GM12873 (cell line): Measurements from ENCODE around the gene MYH11.

ENCODE experiments used
- TF ChIP-seq, protein P1 (sequence below): IDR thresholded peaks from 2 replicates; pipeline ENCODE4 v1.5.1; 2012; ENCODE audit warnings: low read depth, mild to moderate bottlenecking, moderate library complexity, low read length, control low read depth; ENCODE audit not compliant: insufficient read depth; ENCODE audit errors: missing control alignments

Gene MYH11

DNA sequence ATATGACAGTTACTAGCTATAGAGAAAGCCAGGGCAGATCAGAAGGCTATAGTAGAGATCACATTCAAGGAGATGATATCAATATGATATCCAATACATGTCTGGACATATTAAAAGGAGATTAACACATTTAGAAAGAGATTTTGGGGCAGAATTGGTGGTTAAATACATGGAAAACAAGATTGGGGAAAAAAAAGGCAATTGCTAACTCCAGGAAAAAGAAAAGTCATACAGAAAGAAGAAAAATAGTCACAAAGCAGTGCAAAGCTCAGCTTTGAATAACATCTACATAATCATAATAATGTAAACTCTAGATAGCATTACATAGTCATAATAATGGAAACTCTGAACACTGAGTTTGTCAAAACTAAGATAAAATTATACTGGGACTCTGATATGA, 40.6 kb downstream of the MYH11 start:
- TF ChIP-seq, protein P1, sequence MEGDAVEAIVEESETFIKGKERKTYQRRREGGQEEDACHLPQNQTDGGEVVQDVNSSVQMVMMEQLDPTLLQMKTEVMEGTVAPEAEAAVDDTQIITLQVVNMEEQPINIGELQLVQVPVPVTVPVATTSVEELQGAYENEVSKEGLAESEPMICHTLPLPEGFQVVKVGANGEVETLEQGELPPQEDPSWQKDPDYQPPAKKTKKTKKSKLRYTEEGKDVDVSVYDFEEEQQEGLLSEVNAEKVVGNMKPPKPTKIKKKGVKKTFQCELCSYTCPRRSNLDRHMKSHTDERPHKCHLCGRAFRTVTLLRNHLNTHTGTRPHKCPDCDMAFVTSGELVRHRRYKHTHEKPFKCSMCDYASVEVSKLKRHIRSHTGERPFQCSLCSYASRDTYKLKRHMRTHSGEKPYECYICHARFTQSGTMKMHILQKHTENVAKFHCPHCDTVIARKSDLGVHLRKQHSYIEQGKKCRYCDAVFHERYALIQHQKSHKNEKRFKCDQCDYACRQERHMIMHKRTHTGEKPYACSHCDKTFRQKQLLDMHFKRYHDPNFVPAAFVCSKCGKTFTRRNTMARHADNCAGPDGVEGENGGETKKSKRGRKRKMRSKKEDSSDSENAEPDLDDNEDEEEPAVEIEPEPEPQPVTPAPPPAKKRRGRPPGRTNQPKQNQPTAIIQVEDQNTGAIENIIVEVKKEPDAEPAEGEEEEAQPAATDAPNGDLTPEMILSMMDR: no peak

DNA sequence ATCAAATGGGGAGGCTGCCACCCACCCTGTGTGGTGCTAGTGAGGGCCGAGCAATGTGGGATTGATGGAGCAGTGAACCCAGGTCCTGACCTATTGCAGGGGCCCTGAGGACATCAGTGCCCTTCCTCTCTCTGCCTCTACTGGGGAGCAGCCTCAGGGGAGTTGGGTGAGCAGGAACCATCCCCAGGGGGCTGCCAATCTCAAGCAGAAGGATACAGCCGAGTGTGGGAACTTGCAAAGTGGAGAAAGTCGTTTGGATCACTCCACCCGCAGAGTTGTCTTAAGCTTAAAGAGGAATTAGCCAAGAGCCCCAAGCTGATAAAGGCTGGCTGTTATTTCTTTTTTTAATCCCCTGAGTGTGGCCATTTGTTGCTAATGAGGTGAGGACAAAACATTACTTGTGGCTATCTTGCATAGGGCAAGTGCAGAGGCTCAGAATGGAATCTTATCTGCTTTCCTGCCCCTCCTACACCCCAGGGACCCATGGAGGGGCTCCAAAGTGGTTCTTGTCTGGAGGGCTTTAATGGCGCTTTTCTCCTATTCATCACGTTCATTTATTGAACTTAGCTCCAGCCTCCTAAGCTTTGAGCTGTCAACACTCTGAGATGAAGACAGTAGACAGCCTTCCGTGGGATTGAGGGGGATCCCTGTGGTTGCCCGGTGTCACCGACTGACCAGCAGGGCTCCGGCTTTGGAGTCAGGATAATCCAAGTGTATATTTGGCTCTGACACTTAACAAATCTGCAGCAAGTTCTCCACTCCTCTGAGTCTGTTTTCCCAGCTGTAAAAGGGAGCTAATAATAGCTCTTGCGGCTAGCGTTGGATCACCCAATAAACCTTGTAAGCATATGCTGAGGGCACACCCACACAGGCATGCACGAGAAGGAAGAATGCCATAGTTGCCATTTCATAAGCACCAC, 45.1 kb downstream of the MYH11 start:
- TF ChIP-seq, protein P1: no peak

DNA sequence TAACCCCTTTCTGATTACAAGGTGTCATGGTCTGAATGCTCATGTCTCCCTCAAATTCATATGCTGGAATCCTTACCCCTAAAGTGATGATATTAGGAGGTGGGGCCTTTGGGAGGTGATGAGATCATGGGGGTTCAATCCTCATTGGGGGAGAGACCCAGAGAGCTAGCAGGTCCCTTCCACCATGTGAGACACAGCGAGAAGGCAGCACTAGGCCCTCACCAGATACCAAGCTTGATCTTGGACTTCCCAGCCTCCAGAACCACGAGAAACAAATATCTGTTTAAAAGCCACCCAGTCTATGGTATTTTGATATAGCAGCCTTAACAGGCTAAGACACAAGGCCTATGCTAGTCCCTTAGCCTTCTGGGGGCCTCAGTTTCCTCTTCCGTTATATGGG, 45.9 kb downstream of the MYH11 start:
- TF ChIP-seq, protein P1: no peak

DNA sequence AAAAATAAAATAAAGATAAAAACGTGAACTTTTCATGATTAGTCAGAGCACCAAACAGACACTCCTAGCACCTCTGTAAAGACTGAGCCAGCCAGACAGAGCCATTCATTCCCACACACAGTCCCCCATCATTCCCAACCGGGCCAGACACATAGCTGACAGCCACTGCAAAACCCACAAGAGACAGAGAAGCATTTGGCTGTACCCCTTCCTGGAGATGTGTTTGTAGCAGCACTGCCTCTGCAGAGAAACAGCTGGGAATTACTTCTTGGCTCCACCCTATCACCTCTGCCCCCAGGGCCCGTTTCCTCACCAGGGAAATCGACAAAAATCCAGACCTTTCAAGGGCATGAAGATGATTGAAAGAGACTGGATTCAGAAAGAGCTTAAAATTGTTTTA, 46.4 kb downstream of the MYH11 start:
- TF ChIP-seq, protein P1: no peak

DNA sequence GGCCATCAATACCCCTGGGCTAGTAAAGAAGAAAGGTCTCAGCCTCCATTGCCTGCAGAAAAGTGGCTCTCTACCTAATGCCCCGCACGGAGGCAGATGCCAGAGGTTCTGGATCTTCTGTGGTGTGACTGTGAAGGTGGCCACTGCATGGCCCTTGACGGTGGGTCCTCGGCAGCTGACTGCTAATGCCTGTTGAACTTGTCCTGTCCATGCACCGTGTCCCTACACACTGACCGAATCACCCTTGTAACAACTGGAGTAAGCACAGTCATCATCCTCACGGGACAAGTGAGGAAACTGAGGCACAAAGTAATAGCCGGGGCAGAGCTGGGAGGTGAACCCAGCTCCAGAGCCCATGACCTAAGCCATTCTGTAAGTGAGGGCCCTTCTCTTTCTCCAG, 48.8 kb downstream of the MYH11 start:
- TF ChIP-seq, protein P1: no peak

DNA sequence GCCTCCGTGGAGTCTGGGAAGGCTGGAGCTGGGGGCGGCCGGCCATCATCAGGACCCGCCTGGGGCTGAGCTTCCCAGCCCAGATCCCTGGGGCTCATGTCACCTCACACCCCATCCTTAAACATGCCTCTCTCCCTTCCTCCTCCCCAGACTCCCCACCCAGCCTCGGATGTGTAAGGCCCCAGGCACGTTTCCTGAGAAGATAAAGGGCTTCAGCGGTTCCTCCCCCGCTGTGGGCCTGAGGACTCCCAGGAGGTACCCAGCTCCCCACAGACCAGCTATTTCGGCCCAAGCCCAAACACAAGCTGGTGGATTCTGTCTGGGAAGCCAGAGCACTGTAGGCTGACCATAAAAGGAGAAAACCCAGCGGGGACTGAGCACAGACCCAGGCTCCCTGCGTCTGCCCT, 49.2 kb downstream of the MYH11 start:
- TF ChIP-seq, protein P1: no peak

DNA sequence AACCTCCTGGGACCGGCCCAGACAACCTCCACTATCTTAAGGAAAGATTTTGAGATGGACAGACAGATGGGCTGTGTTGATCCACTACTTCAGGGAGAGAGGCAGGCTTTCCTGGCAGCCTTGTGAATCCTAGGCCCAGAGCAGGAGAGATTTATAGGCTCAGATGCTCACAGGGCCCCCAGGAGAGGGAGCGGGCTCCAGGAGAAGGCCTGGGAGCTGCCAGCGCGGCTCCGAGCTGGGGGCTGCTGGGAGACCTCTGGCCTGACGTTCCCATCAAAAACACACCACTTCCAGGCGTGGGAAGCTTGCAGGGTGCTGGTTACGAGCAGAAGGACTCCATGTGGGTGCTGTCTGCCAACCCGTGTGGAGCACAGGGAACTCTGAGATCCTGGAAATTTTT, 53.2 kb downstream of the MYH11 start:
- TF ChIP-seq, protein P1: no peak
